ENCODE results near the gene ZNF566. TPM values are rescaled to one million over a fixed set of nuclear protein-coding genes. Genes with fewer than 3 reads are reported as not detected.

ZNF566 gene
- total and polyA plus RNA-seq, 3 donors from 2014 or later: 7.5 to 15.0 (median 12.1) TPM

- peak overlapping the region; percentile 7 to 35 for H3K27ac ChIP-seq
Observed at GRCh38 chr19:36421749-36422481, 67.4 kb downstream of the ZNF566 start.

GRCh38 chr19:36420961-36421748, 68.2 kb downstream of the ZNF566 start:
- intact Hi-C loops (cut with DNase I; ENCODE audit: low total_unique reads): no loop called here
- H3K27ac ChIP-seq: peak overlapping the region; percentile 7 to 35
- peaks cover 9% of the 10 kb centered on the region for H3K4me1 ChIP-seq
- no peaks in the 10 kb centered on the region for H3K27me3 ChIP-seq
- 11% methylated on average over 30 to 32 of the region's 61 CpGs for WGBS, 2 donors
- H3K9me3 ChIP-seq: no peaks in the 10 kb centered on the region
- peak overlapping the region; percentile 43 to 67 for H3K4me3 ChIP-seq
- DNase-seq: peak; percentile 58
- TF ChIP-seq POLR2A (IDR thresholded peaks at IDR 0.05) (no peak), CTCF (IDR thresholded peaks at IDR 0.05) (no peak)
- no peaks in the 10 kb centered on the region for H3K36me3 ChIP-seq (ENCODE audit: low read depth, missing control alignments)

More at GRCh38 chr19:36421749-36422481, 67.4 kb downstream of the ZNF566 start:
- Histone ChIP-seq H3K4me1 (peaks cover 9% of the 10 kb centered on the region), H3K36me3 (ENCODE audit: low read depth, missing control alignments) (no peaks in the 10 kb centered on the region), H3K27me3 (no peaks in the 10 kb centered on the region), H3K4me3 (peak overlapping the region; percentile 43 to 67), H3K9me3 (no peaks in the 10 kb centered on the region)
- 21 to 23% methylated on average over 33 of the region's 33 CpGs for WGBS, 2 donors
- DNase-seq: no peak
- no peak for TF ChIP-seq POLR2A (IDR thresholded peaks at IDR 0.05)
- no peak for TF ChIP-seq CTCF (IDR thresholded peaks at IDR 0.05)
- intact Hi-C loops (cut with DNase I; ENCODE audit: low total_unique reads): no loop called here

DNA sequence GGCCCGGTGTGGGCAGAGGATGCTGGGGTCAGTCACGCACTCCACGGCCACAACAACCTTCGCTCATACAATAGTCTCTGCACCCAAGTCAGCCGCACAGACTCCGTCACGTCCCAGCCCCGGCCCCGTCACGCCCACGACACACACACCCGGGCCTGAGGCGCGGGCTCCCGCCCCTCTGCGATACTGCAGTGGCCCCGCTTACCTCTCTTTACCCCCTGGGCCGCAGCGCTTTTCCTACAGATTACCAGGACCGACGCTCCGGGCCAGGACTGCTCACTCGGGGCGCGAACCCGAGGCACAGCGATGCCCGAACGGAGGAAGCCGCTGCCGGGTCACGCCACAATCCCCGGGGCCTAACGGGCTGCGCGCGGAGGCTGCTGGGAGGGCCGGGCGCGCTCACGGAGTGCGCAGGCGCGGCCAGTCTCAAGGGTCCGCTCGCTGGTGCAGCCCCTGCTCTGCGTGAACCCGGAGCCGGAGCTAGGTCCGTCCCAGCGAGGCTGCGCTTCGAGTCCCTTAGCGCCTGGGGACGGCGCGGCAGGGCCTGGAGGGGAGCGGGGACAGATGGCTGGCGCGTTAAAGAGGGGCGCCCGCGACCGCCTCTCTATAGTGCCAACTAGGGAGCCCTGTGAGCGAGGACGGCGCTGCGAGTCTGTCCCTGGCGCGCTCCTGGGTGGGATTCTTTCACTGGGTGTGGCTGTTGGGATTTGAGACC, 70.9 kb downstream of the ZNF566 start, which contains the start of gene ZFP82:
ZFP82 (minus strand) TSS at position 358 of the 715 bp plus-strand sequence. CDS start 8,855 bp downstream, outside the sequence.
- H3K4me1 ChIP-seq: peaks cover 9% of the 10 kb centered on the region
- H3K27me3 ChIP-seq: no peaks in the 10 kb centered on the region
- peak within 1 kb of the TSS; percentile 90 to 91 for H3K4me3 ChIP-seq
- peak within 1 kb of the TSS; percentile 89 to 90 for H3K27ac ChIP-seq
- TF ChIP-seq CTCF (IDR thresholded peaks at IDR 0.05): no peak
- intact Hi-C loops (cut with DNase I; ENCODE audit: low total_unique reads): no loop called here
- peak; percentile 84 for DNase-seq
- WGBS, 2 donors: 0 to 2% methylated on average over 18 to 44 of the region's 70 CpGs
- H3K9me3 ChIP-seq: no peaks in the 10 kb centered on the region
- no peaks in the 10 kb centered on the region for H3K36me3 ChIP-seq (ENCODE audit: low read depth, missing control alignments)

GRCh38 chr19:36417752-36418286, 71.5 kb downstream of the ZNF566 start:
- DNase-seq: peak; percentile 22
- Histone ChIP-seq H3K4me3 (peak overlapping the region; percentile 90 to 91), H3K9me3 (no peaks in the 10 kb centered on the region), H3K27me3 (no peaks in the 10 kb centered on the region), H3K36me3 (ENCODE audit: low read depth, missing control alignments) (no peaks in the 10 kb centered on the region), H3K27ac (peak overlapping the region; percentile 89 to 90), H3K4me1 (peaks cover 9% of the 10 kb centered on the region)
- intact Hi-C loops (cut with DNase I; ENCODE audit: low total_unique reads): no loop called here
- TF ChIP-seq POLR2A (IDR thresholded peaks at IDR 0.05) (no peak), CTCF (IDR thresholded peaks at IDR 0.05) (no peak)
- WGBS, 2 donors: 15 to 18% methylated on average over 5 to 25 of the region's 25 CpGs

All from testis (tissue), 3 donors.